GM19463 (cell line): Measurements from ENCODE around the gene PLCL2.

Experiments
- ATAC-seq: cut with Tn5 transposase; IDR thresholded peaks from one replicate; pipeline ENCODE4 v1.9.1; 2021; ENCODE audit warnings: mild to moderate bottlenecking, moderate library complexity; ENCODE audit not compliant: unreplicated experiment

PLCL2 gene

GRCh38 chr3:17038141-17038540 is 153.4 kb downstream of the PLCL2 start:
- ATAC-seq, result no peak

- no peak for ATAC-seq
These were observed 154.3 kb downstream of the PLCL2 start for GRCh38 chr3:17038900-17039553.

DNA sequence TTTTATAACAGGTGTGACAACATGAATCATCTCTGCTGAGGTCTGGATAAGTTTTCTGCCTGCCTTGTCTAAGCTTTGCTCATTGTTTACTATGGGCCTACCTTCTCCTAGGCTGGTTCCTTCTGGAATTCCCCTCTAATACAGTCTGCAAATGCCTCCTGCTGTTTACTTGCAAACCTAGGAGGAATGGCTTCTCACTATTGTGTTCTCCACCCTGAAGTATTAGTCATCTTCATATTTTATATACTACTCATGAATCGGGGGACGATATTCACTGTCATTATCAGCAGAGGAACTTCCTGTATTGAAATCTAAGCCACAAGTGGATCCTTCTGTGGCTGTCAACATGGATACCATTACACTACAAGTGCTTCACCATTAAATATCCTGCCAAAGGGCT is 154.8 kb downstream of the PLCL2 start:
- no peak for ATAC-seq

- ATAC-seq, result no peak
These were observed 155.7 kb downstream of the PLCL2 start for GRCh38 chr3:17040322-17040989.

DNA sequence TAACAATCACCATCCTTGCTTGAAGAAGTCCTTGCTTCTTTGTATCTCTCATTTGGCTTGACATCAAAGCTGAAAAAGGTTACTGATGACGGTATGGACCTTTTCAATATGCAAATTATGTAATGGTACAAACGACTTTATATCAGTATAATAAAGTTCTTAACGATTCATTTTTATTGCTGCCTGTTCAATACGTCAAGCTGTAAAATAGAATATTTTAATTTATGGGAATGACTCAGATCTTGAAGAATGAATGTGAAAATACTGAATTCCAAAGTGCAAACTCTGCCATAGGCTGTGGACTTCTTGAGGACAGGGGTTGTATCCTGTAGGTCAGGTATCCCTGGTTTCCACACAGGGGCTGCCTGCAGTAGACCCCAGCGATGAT is 156.2 kb downstream of the PLCL2 start:
- no peak for ATAC-seq

DNA sequence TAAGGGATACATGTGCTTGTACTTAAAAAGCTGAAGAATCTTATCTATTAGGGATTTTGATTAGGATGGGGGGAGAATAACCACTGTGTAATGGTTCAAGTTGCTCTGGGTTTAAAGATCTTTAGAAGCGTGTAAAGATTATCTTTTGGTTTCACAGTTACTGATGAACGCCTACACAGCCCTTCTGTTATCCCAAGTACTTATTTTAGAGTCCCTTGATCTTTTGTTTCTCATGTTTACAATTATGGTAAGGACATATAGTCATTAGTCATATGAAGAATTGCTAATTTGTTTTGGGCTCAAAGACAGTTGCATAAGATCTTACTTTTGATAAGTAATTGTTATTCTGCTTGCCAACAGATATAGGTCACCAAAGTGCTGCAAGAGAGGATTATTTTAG is 160.1 kb downstream of the PLCL2 start:
- ATAC-seq, result peak; percentile 93

DNA sequence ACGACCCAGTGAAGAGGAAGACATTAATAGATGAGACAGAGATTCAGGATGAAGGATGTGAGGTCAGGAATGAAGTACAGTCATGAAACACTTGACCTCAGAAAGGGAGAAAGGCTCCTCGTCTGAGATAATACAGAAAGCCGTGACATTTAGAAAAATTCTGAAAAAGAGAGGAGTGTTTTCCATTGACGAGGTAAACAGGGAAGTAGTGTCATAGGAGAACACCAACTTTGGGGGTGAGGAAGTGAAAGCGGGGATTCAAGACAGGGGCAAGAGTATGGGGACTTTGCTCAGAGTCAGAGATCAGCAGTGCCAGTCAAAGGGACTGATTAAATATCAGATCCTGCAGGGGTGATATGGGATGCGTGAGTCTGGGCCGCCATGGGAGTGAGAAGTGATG is 160.9 kb downstream of the PLCL2 start:
- ATAC-seq, result no peak

- ATAC-seq, result no peak
These were observed 161.9 kb downstream of the PLCL2 start for GRCh38 chr3:17046623-17047022.

DNA sequence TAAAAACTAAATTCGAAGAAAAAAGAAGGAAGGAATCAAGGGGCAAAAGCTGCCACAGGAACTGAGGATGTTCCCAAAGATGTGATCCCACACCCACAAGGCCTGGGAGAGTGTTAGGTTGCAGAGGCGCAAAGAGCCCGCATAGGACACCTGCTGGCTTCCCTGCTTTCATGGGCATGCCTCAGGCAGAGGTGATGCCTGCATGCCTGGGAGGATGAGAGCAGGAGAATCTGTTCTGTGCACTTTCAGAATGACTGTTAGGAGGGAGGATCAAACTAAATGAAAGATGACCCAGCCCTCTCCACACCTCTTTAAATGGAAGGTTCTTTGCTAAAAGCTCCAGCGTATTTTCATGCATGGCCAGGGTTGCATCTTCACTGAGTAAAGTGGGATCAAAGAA is 162.4 kb downstream of the PLCL2 start:
- no peak for ATAC-seq

- no peak for ATAC-seq
These were observed 163.1 kb downstream of the PLCL2 start for GRCh38 chr3:17047894-17048293.

- ATAC-seq, result no peak
These were observed 165.3 kb downstream of the PLCL2 start for GRCh38 chr3:17050071-17050470.

- no peak for ATAC-seq
These were observed 165.8 kb downstream of the PLCL2 start for GRCh38 chr3:17050506-17050905.

DNA sequence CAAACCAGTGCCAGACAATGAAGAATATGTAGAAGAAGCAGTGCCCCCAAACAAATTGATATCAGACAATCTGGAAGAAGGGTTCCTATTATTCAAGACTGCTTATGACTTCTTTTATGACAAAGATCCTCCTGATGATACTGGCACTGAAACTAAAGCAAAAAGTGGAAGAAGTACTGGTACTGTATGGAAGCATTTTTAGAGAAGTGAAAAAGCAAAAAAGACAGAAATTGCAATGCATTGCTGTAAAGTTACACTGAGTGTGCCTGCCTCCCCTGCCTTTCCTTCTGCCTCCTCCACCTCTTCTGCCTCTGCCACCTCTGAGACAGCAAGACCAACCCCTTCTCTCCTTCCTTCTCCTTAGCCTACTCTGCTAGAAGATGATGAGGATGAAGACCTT is 167.6 kb downstream of the PLCL2 start:
- no peak for ATAC-seq

- no peak for ATAC-seq
These were observed 169.7 kb downstream of the PLCL2 start for GRCh38 chr3:17054301-17054981.

DNA sequence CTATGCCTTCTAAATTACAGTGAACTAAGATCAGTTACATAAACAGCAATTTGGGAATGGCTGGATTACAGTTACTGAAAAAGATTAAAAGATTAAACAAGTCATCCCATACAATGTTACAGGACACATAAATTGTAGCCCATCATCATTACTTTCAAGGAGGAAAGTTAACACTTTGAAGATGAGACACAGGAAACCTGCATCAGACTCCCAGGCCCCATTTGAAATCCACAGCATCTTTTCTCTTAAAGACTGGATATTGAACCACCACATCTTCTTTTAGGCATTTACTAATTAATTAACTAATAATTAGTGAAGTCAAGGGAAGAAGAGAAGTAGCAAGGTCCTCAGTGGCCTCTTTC is 170.2 kb downstream of the PLCL2 start:
- no peak for ATAC-seq

GRCh38 chr3:17055374-17056276 is 170.9 kb downstream of the PLCL2 start:
- peak; percentile 41 for ATAC-seq

DNA sequence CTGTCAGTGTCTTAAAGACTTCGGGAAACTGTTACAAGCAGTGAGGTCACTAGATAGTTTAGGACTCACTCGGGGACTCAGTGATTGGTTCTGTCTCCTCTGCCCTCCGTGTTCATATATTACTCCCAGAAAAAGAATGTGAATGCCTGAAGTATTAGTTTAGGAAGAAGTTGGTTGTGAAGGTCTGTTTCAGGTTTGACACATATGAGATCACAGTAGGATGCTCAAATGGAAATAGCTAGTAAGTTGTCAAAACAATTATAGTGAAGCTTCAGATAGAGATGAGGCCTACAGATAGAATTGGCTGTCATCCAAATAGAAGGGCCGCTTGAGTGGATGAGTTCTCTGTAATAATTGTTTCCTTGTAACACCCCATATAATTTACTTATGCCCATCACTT is 172.6 kb downstream of the PLCL2 start:
- no peak for ATAC-seq

DNA sequence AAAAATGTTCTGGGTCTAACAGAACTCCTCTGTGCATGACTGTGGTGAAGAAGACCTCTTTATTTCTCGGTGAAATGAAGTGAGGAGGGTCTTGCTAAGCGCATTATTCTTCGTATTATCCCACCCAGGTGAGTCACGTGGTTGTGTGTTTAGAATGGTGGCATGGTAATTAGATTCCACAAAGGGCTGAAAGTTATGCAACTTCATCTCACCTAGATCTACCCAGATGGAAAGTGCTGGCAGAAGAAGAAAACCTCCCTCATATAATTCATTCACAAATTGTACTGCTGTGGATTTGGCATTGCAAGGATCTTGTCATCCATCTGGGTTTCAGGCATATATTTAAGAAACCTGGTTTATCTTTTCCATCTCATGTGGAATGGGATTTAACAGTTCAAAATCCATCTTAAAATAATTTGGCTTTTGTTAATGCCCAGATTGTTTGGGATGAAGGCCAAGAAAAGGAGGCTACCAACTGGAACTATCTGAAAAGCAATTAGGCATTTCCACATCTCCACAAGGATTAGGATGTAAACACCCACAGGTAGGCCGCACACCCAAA is 175.3 kb downstream of the PLCL2 start:
- ATAC-seq, result no peak

- no peak for ATAC-seq
These were observed 176.2 kb downstream of the PLCL2 start for GRCh38 chr3:17061005-17061404.

DNA sequence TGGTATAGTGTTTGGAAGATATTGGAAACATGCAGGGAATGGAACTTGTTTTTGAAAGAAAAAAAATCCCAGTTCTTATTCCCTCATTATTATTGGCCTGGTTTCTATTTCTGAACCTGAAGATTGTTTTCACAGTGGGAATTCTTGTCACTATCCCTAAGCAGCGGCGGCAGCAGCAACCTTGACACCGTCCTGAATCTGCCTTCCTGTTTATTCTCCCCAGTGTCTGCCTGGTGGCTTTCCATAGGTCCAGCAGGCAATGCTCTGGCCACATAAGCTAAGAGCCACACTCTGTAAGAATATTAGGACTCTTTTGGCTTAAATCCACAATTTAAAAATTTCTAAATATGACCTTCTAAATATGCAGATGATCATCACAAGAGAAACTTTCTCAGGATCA is 178.0 kb downstream of the PLCL2 start:
- no peak for ATAC-seq

DNA sequence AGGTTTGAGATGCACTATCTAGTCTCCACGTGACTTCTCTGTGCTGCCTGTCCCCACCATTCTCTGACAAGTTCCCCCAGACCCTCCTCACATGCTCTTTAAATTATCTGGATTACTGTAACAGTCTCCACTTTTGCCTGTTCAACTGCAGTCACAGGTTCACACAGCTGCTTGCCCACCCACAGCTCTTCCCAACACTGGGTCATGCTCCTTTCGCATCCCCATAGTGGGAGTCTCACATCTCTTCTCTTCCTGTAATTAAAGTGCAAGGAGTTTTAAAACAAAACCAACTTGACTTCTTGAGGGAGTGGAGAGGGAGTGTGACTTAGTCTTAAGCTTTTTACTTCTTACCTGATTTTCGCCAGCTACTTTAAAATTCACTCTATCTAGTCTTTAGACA is 178.8 kb downstream of the PLCL2 start:
- no peak for ATAC-seq
